Measurements from ENCODE around the gene COL26A1. TPM values are rescaled to one million over a fixed set of nuclear protein-coding genes. Genes with fewer than 3 reads are reported as not detected.

The COL26A1 gene
- total RNA-seq, 4 donors from 2014 or later: 0.06 TPM; not detected in 3

DNA sequence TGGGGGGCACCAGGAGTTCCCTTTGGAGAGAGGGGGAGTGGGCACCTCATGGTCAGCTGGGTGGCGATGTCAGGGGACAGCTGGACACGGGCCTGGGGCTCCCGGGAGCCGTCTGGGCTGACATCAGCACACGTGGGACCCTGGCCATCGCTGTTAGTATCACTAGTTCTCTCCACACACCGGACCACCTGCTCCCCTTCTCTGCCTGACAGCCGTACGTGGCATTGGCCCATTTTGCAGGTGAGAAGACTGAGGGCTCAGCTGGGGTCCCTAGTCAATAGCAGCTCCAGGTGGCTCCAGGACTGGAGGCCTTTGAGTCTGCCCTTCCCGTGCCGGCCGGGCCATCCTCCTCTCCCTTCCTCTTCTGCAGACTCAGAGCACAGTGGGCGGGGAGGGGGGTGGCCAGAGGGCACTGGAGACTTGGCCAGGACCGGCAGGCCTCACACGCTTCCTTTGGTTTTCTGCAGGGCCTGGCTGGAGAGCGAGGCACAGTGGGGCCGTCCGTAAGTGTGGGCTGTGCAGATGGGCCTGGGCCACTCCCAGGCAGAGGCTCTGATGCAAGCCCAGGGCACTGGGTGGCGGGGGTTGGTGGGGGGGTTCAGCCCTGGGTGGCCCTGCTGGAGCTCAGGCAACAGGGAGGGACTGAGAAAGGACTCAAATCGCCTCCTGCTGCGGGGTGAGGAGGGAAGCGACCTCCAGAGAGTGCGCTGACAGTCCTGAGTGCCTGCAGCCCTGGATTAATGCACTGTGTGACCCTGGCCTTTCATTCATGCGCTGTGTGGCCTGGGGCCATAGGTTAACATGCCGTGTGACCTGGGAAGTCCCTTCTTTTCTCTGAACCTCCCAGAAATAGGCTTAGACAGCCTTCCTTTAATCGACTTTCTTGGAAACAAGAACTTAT is 188.2 kb downstream of the COL26A1 start:
- no peak overlapping the region for H3K4me3 ChIP-seq (ENCODE audit: low read depth, poor library complexity, severe bottlenecking)
- intact Hi-C loops (cut with DNase I; ENCODE audit: low total_unique reads): no loop called here
- peak in 1 of 2 donors; percentile 54 for DNase-seq (ENCODE audit: low spot score in 2 of 2)
- no peak for TF ChIP-seq POLR2A (IDR thresholded peaks at IDR 0.05)
- TF ChIP-seq, protein P1, sequence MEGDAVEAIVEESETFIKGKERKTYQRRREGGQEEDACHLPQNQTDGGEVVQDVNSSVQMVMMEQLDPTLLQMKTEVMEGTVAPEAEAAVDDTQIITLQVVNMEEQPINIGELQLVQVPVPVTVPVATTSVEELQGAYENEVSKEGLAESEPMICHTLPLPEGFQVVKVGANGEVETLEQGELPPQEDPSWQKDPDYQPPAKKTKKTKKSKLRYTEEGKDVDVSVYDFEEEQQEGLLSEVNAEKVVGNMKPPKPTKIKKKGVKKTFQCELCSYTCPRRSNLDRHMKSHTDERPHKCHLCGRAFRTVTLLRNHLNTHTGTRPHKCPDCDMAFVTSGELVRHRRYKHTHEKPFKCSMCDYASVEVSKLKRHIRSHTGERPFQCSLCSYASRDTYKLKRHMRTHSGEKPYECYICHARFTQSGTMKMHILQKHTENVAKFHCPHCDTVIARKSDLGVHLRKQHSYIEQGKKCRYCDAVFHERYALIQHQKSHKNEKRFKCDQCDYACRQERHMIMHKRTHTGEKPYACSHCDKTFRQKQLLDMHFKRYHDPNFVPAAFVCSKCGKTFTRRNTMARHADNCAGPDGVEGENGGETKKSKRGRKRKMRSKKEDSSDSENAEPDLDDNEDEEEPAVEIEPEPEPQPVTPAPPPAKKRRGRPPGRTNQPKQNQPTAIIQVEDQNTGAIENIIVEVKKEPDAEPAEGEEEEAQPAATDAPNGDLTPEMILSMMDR (IDR thresholded peaks at IDR 0.05): no peak
- 63 to 70% methylated on average over 22 to 26 of the region's 26 CpGs for WGBS, 2 donors

DNA sequence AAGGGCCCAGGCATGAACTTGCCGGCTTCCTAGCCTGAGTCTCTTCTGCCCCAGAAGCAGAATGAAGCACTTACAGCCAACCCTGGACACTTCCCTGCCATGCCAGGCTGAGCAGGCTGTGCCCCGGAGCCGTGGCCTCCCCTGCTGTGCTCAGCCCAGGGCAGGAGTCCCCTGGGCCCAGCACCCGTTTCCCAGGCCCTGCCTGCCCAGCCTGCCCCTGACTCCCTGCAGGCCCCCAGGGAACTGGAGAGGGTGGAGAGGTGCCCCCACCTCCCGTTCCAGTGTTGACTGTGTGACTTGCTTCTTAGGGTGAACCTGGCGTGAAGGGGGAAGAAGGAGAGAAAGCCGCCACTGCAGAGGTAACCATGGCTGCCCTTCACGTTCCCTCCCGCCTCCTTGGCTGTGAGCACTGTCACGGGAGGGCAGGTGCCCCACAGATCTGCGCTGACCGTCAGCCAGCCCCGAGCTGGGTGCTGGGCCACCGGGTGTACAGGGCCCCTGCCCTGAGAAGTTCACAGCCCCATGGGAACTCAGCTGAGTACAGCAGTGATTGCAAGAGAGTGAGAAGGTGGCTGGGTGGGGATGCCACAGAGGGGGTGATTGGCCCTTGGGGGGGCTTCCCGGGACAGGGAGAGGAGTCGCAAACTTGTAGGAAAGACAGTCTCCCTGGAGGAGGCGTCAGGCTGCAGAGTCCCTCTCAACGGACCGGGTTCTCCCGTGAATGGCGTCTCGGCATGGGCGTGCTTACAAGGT is 190.5 kb downstream of the COL26A1 start:
- no peak for TF ChIP-seq POLR2A (IDR thresholded peaks at IDR 0.05)
- TF ChIP-seq, protein P1 (IDR thresholded peaks at IDR 0.05): no peak
- peak in 1 of 2 donors; percentile 70 for DNase-seq (ENCODE audit: low spot score in 2 of 2)
- H3K4me3 ChIP-seq (ENCODE audit: low read depth, poor library complexity, severe bottlenecking): no peak overlapping the region
- intact Hi-C loops (cut with DNase I; ENCODE audit: low total_unique reads): no loop called here
- WGBS, 2 donors: 85% methylated on average over 23 of the region's 23 CpGs

DNA sequence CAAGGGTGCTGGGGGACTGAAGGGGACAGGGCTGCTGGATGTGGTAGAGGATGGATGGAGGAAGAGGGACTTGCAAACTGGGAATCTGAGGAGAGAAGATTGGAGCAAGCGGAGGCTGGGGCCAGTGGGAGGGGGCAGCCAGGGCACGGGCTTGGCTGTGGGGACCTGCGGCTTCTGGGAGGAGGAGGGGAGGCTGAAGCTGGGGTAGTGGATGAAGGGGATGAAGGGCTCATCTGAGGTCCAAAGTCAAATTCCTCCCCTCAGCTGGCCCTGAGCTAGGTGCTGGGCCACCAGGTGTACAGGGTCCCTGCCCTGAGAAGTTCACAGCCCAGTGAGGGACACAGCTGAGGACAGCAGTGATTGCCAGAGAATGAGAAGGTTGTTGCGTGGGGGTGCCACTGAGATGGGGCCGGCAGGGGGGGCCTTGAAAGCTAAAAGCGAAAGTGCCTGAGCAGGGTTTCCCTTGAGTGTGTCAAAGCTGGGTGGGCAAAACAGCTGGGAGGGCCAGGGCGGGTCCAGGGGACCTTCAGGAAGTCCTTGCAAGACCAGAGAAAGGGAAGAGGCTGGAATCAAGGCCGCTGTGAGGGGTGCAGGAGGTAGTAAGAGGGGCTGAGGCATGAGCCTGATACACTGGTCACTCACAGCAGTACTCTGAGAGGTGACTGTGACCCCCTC is 191.2 kb downstream of the COL26A1 start:
- TF ChIP-seq, protein P1 (IDR thresholded peaks at IDR 0.05): no peak
- DNase-seq (ENCODE audit: low spot score in 2 of 2): peak in 1 of 2 donors; percentile 79
- WGBS, 2 donors: 81 to 84% methylated on average over 8 of the region's 8 CpGs
- intact Hi-C loops (cut with DNase I; ENCODE audit: low total_unique reads): no loop called here
- no peak overlapping the region for H3K4me3 ChIP-seq (ENCODE audit: low read depth, poor library complexity, severe bottlenecking)

DNA sequence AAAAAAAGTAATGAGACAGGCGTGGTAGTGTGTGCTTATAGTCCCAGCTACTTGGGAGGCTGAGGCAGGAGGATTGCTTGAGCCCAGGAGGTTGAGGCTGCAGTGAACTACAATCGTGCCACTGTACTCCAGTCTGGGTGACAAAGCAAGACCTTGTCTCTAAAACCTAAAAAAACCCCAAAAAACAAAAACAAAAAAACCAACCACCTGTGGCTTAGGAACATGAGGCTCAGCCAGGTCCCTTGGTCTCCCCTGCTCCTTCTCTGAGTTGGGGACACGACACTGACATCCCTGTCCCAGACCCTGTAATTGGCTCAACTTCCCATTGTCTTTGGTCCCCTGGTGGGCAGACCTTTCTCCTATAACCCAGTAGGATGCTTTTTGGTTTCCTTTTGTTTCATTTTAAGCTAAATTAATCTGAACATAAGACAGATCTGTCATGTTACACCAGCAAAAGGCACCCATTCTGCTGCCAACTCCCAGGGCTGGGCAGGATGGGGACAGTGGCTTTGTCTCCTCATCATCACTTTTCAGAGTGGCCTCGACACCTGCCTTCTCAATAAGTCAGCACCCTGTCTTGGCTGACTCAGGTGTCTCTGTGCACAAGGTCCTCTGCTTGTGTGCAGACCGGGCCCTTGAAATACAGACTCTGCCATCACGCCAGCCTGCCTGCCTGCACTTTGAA is 192.1 kb downstream of the COL26A1 start:
- WGBS, 2 donors: 86 to 87% methylated on average over 6 of the region's 6 CpGs
- TF ChIP-seq, protein P1 (IDR thresholded peaks at IDR 0.05): no peak
- TF ChIP-seq POLR2A (IDR thresholded peaks at IDR 0.05): no peak
- DNase-seq (ENCODE audit: low spot score in 2 of 2): peak in 1 of 2 donors; percentile 78
- H3K4me3 ChIP-seq (ENCODE audit: low read depth, poor library complexity, severe bottlenecking): no peak overlapping the region
- intact Hi-C loops (cut with DNase I; ENCODE audit: low total_unique reads): no loop called here

DNA sequence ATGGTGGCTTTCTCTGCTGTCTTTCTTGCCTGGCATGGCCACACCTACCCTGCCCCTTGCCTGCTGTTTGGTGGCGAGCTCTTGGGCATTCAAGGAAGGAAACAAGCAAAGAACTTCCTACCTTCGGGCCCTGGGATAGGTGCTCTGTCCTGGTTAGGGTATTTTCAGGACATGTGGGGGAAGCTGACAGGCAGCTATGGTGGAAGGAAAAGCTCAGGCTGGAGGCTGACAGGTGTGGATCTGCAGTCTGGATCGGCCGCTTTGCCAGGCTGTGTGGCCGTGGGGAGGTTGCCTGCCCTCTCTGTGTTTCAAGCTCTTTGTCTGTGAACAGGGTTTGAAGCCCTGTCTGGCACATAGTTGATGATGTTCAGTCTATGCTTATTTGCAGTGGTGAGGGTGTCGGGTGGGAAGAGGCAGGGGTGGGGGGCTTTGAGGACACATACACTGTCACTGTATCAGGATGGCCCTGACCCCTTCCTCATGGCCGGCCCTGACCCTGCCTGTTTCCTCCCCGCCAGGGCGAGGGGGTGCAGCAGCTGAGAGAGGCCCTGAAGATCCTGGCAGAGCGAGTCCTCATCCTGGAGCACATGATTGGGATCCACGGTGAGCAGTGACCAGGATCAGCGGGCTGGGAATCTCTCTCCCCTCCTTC is 192.7 kb downstream of the COL26A1 start:
- peak in 1 of 2 donors; percentile 63 for DNase-seq (ENCODE audit: low spot score in 2 of 2)
- intact Hi-C loops (cut with DNase I; ENCODE audit: low total_unique reads): no loop called here
- no peak overlapping the region for H3K4me3 ChIP-seq (ENCODE audit: low read depth, poor library complexity, severe bottlenecking)
- TF ChIP-seq POLR2A (IDR thresholded peaks at IDR 0.05): no peak
- TF ChIP-seq, protein P1 (IDR thresholded peaks at IDR 0.05): no peak
- WGBS, 2 donors: 78 to 85% methylated on average over 12 of the region's 12 CpGs

Measured in lower leg skin (tissue), 4 donors.